Measurements from ENCODE around the gene KLRG1.

DNA sequence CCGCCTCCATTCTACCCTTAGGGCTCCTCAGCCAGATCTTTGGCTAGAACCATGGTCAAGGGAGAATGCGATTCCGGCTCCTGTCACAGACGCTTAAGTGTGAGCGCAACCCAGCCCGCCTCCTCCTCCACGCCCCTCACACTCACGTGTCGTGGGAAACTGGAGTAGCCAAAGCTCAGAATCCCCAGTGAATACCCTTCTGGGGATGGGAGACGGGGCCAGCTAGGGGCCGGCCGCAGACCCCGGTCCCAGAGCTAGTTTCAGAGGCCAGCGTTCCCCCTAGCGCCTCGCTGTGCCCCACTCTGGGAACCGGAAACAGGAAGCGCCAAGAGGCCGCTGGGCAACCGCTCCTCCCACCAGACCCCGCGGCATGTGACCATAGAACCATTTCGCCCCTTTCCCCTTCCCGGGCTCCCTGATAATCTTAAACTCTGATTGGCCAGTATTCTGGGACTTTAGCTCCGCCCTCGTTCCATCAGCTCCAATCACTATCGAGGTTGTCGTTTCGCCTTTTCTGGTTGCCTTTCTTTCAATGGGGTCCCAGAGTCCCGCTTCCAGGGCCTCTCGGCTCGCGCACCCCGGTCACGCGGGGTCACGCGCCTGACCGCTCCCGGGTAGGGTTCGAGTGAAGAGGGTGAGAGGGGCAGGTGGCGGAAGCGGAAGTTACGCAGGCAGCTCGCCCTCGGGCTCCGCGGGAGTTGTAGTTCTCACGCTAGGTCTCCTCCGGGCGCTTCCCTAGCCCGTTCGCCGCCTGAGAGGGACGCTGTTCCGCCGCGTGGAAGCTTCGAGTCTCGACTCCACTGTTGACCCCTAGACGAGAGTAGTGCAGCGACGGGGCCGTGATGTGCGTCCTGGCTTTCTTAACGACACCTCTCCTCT, 39.8 kb upstream of the KLRG1 start, which contains the start of gene M6PR:
- TF ChIP-seq SIX5 (IDR thresholded peaks at IDR 0.05; ENCODE audit: borderline replicate concordance in 1 of 2, insufficient read depth in 1 of 2, low read depth in 1 of 2, low read length in 2 of 2) (peak; percentile 59 to 77; a peak in 3 of 4 replicates), CEBPB (tag; IDR thresholded peaks at IDR 0.05) (no peak), RFX1 (IDR thresholded peaks at IDR 0.05) (no peak; the same call in 1 of the 2 replicates), NFE2L1 (tag; IDR thresholded peaks at IDR 0.05; ENCODE audit: borderline replicate concordance, low read depth) (no peak), HDAC6 (IDR thresholded peaks at IDR 0.05; ENCODE audit: low read depth, low read length) (no peak), FOXA1 (IDR thresholded peaks at IDR 0.05; ENCODE audit: borderline replicate concordance) (no peak), PHF8 (IDR thresholded peaks at IDR 0.05; ENCODE audit: borderline replicate concordance, low read length) (peak; percentile 68; the same call in 1 of the 2 replicates)

All from K562 (cell line).